H1 (cell line): ENCODE measurements around the gene SLC5A12.

Experiments used
- POLR2A ChIP-seq, 2 experiments: IDR thresholded peaks; 1 replicate in 1 of 2; 2 replicates in 1 of 2; pipeline ENCODE4 v1.6.1; 2011; ENCODE audit warnings: low read depth in 2 of 2, low read length in 2 of 2, mild to moderate bottlenecking in 2 of 2; ENCODE audit errors: control extremely low read depth in 1 of 2
- RAD21 ChIP-seq, 2 experiments: IDR thresholded peaks in 1 of 2; conservative IDR thresholded peaks in 1 of 2; 2 replicates each; pipeline ENCODE4 v1.6.1; 2011; ENCODE audit warnings: low read depth in 2 of 2, low read length in 2 of 2, improper control_type of control experiment in 1 of 2, inconsistent platforms in 1 of 2, mild to moderate bottlenecking in 1 of 2, moderate library complexity in 1 of 2
- TF ChIP-seq, protein P1 (sequence below), 3 experiments: IDR thresholded peaks; 1 replicate in 2 of 3; 2 replicates in 1 of 3; pipeline versions ENCODE4 v1.5.1 to v1.6.1; 2011; ENCODE audit warnings: low read length in 3 of 3, mild to moderate bottlenecking in 3 of 3, inconsistent platforms in 2 of 3, low read depth in 1 of 3, moderate library complexity in 1 of 3; ENCODE audit not compliant: insufficient read depth in 1 of 3; ENCODE audit errors: control extremely low read depth in 1 of 3

- no peak for TF ChIP-seq POLR2A (IDR thresholded peaks at IDR 0.05; ENCODE audit: control extremely low read depth in 1 of 2, low read depth in 2 of 2, low read length in 2 of 2)
- TF ChIP-seq RAD21 (IDR thresholded peaks at IDR 0.05 in 1 of 2, conservative IDR thresholded peaks at IDR 0.05 in 1 of 2; ENCODE audit: low read depth in 2 of 2, low read length in 2 of 2) = no peak
- TF ChIP-seq, protein P1, sequence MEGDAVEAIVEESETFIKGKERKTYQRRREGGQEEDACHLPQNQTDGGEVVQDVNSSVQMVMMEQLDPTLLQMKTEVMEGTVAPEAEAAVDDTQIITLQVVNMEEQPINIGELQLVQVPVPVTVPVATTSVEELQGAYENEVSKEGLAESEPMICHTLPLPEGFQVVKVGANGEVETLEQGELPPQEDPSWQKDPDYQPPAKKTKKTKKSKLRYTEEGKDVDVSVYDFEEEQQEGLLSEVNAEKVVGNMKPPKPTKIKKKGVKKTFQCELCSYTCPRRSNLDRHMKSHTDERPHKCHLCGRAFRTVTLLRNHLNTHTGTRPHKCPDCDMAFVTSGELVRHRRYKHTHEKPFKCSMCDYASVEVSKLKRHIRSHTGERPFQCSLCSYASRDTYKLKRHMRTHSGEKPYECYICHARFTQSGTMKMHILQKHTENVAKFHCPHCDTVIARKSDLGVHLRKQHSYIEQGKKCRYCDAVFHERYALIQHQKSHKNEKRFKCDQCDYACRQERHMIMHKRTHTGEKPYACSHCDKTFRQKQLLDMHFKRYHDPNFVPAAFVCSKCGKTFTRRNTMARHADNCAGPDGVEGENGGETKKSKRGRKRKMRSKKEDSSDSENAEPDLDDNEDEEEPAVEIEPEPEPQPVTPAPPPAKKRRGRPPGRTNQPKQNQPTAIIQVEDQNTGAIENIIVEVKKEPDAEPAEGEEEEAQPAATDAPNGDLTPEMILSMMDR (IDR thresholded peaks at IDR 0.05; ENCODE audit: control extremely low read depth in 1 of 3, insufficient read depth in 1 of 3, low read depth in 1 of 3, low read length in 3 of 3) = no peak
Measured at GRCh38 chr11:26712497-26712896, 9.4 kb downstream of the SLC5A12 start.
